Type B pancreatic cell (in vitro differentiated cells): ENCODE measurements around the gene LZTFL1. TPM values are rescaled to one million over a fixed set of nuclear protein-coding genes. Genes with fewer than 3 reads are reported as not detected.
"Not testable (repeated sequence)": the region's sequence is repeated elsewhere in the genome, so short reads cannot be mapped to it uniquely, and the experiment has no call there.

Source experiments
- DNase-seq: peaks from one replicate; pipeline ENCODE4 v3.0.0; 2021; ENCODE audit warnings: mixed read lengths; ENCODE audit not compliant: unreplicated experiment; ENCODE audit errors: extremely low spot score
- H3K27ac Mint-ChIP-seq: 2 replicates; pipeline ENCODE4 v1.8.0; 2021; ENCODE audit warnings: mild to moderate bottlenecking, mixed read lengths
- H3K27me3 Mint-ChIP-seq: 2 replicates; pipeline ENCODE4 v1.8.0; 2021; ENCODE audit warnings: mixed read lengths
- H3K36me3 Mint-ChIP-seq: 2 replicates; pipeline ENCODE4 v1.8.0; 2021; ENCODE audit warnings: mixed read lengths
- H3K4me1 Mint-ChIP-seq: one replicate; pipeline ENCODE4 v1.8.0; 2021; ENCODE audit warnings: mixed read lengths; ENCODE audit not compliant: unreplicated experiment
- H3K4me3 Mint-ChIP-seq: 2 replicates; pipeline ENCODE4 v1.8.0; 2021; ENCODE audit warnings: mild to moderate bottlenecking, mixed read lengths
- H3K9me3 Mint-ChIP-seq: 2 replicates; pipeline ENCODE4 v1.8.0; 2021; ENCODE audit warnings: mixed read lengths
- total RNA-seq: library from RNA; stranded (reverse); gene quantifications from 2 replicates; pipeline ENCODE4 v1.2.1, GENCODE V29; 2021; ENCODE audit warnings: low replicate concordance
- TF ChIP-seq, protein P1 (sequence below): fragments of 200-600 bp; sonication (generic); conservative IDR thresholded peaks from 2 replicates; pipeline ENCODE4 v1.5.0; 2021; ENCODE audit warnings: antibody characterized with exemption, mild to moderate bottlenecking

LZTFL1 gene
- total RNA-seq, 1 donor from 2014 or later: 36.0 TPM

- TF ChIP-seq, protein P1, sequence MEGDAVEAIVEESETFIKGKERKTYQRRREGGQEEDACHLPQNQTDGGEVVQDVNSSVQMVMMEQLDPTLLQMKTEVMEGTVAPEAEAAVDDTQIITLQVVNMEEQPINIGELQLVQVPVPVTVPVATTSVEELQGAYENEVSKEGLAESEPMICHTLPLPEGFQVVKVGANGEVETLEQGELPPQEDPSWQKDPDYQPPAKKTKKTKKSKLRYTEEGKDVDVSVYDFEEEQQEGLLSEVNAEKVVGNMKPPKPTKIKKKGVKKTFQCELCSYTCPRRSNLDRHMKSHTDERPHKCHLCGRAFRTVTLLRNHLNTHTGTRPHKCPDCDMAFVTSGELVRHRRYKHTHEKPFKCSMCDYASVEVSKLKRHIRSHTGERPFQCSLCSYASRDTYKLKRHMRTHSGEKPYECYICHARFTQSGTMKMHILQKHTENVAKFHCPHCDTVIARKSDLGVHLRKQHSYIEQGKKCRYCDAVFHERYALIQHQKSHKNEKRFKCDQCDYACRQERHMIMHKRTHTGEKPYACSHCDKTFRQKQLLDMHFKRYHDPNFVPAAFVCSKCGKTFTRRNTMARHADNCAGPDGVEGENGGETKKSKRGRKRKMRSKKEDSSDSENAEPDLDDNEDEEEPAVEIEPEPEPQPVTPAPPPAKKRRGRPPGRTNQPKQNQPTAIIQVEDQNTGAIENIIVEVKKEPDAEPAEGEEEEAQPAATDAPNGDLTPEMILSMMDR: no peak
- no peak overlapping the region for H3K27ac Mint-ChIP-seq
- no peaks in the 10 kb centered on the region for H3K36me3 Mint-ChIP-seq
- no peak for DNase-seq
- H3K27me3 Mint-ChIP-seq: peaks cover 20% of the 10 kb centered on the region
- no peak overlapping the region for H3K4me3 Mint-ChIP-seq
- H3K9me3 Mint-ChIP-seq: peaks cover 5% of the 10 kb centered on the region
- no peaks in the 10 kb centered on the region for H3K4me1 Mint-ChIP-seq
These were observed 19.3 kb upstream of the LZTFL1 start for GRCh38 chr3:45861043-45861719.

- no peak for DNase-seq
- H3K36me3 Mint-ChIP-seq: no peaks in the 10 kb centered on the region
- no peak overlapping the region for H3K4me3 Mint-ChIP-seq
- peaks cover 5% of the 10 kb centered on the region for H3K9me3 Mint-ChIP-seq
- TF ChIP-seq, protein P1: no peak
- H3K27me3 Mint-ChIP-seq: peaks cover 20% of the 10 kb centered on the region
- no peak overlapping the region for H3K27ac Mint-ChIP-seq
- no peaks in the 10 kb centered on the region for H3K4me1 Mint-ChIP-seq
These were observed 18.6 kb upstream of the LZTFL1 start for GRCh38 chr3:45860481-45860880.

DNA sequence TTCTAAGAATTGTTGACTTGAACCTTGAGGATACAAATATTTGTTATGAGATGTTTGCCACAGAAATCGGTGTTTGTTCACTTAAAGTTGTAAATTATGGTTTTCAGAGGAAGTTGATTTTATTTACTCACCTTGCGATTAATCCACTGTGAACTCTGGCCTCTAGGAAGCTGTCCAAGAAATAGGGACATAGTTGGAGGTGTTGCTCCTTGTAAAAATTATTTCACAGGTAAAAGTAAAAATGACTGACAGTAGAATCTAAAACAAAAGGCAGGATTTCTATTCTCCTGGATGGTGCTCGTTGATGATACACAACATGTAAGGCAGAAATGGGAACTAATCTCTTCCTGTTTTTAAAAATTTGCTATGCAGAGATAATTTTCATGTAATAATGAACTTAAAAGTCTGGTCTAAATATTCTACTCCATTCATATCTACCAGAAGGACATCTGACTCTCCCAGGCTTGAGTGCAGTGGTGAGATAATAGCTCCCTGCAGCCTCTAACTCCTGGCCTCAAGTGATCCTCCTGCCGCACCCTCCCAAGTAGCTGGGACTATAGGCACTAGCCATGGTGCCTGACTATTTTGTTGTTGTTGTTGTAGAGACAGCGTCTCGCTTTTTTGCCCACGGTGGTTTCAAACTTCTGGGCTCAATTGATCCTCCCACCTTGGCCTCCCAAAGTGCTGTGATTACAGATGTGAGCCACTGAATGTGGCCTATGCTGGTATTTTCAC, 17.1 kb upstream of the LZTFL1 start:
- DNase-seq: no peak
- H3K4me1 Mint-ChIP-seq: no peaks in the 10 kb centered on the region
- no peaks in the 10 kb centered on the region for H3K36me3 Mint-ChIP-seq
- TF ChIP-seq, protein P1: no peak
- peaks cover 27% of the 10 kb centered on the region for H3K27me3 Mint-ChIP-seq
- H3K27ac Mint-ChIP-seq: no peak overlapping the region
- H3K9me3 Mint-ChIP-seq: peaks cover 5% of the 10 kb centered on the region
- no peak overlapping the region for H3K4me3 Mint-ChIP-seq

- not testable (repeated sequence) for H3K36me3 Mint-ChIP-seq, H3K4me3 Mint-ChIP-seq, H3K9me3 Mint-ChIP-seq, H3K4me1 Mint-ChIP-seq, DNase-seq, H3K27ac Mint-ChIP-seq
- H3K27me3 Mint-ChIP-seq: peaks cover 30% of the 10 kb centered on the region
These were observed 15.1 kb upstream of the LZTFL1 start for GRCh38 chr3:45857024-45857423.

DNA sequence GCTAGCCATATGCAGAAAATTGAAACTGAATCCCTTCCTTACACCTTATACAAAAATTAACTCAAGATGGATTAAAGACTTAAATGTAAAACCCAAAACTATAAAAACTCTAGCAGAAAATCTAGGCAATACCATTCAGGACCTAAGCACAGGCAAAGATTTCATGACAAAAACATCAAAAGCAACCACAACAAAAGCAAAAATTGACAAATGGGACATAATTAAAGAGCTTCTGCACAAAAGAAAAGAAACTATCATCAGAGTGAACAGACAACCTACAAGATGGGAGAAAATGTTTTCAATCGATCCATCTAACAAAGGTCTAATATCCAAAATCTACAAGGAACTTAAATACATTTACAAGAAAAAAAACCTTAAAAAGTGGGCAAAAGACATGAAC, 14.4 kb upstream of the LZTFL1 start:
- not testable (repeated sequence) for H3K9me3 Mint-ChIP-seq, H3K4me1 Mint-ChIP-seq, H3K27ac Mint-ChIP-seq, H3K36me3 Mint-ChIP-seq, DNase-seq, H3K4me3 Mint-ChIP-seq
- peaks cover 33% of the 10 kb centered on the region for H3K27me3 Mint-ChIP-seq

- H3K27me3 Mint-ChIP-seq: peaks cover 61% of the 10 kb centered on the region
- no peaks in the 10 kb centered on the region for H3K36me3 Mint-ChIP-seq
- no peak overlapping the region for H3K27ac Mint-ChIP-seq
These were observed 10.9 kb upstream of the LZTFL1 start for GRCh38 chr3:45852828-45853227.

More at GRCh38 chr3:45852828-45853227, 10.9 kb upstream of the LZTFL1 start:
- TF ChIP-seq, protein P1: no peak
- Mint-ChIP-seq H3K9me3 (no peaks in the 10 kb centered on the region), H3K4me1 (no peaks in the 10 kb centered on the region), H3K4me3 (no peak overlapping the region)
- no peak for DNase-seq
